GM21723 (cell line): ENCODE measurements around the gene CERS5.

ENCODE experiments used
- ATAC-seq: cut with Tn5 transposase; IDR thresholded peaks from one replicate; pipeline ENCODE4 v1.9.1; 2021; ENCODE audit warnings: mild to moderate bottlenecking, moderate library complexity; ENCODE audit not compliant: unreplicated experiment

Gene CERS5

DNA sequence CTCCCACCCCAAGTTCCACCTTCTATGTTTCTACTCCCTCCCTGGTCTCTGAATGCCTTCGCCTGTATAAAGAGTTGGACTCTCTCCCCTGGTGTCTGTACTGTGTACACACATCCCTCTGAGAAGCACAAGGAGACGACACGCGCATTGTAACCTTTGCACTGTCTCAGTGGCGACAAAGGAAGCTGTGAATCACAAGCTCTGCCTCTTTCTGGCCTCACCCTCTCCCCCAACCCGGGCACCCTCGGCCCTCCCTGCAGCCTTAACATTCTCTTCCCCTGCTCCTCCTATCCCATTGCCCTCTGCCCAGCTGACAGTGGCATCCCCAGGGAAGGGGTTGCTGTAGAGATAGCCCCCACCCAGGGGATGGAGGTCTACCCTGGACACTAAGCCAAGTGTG lies 84.5 kb downstream of the CERS5 start:
- no peak for ATAC-seq

DNA sequence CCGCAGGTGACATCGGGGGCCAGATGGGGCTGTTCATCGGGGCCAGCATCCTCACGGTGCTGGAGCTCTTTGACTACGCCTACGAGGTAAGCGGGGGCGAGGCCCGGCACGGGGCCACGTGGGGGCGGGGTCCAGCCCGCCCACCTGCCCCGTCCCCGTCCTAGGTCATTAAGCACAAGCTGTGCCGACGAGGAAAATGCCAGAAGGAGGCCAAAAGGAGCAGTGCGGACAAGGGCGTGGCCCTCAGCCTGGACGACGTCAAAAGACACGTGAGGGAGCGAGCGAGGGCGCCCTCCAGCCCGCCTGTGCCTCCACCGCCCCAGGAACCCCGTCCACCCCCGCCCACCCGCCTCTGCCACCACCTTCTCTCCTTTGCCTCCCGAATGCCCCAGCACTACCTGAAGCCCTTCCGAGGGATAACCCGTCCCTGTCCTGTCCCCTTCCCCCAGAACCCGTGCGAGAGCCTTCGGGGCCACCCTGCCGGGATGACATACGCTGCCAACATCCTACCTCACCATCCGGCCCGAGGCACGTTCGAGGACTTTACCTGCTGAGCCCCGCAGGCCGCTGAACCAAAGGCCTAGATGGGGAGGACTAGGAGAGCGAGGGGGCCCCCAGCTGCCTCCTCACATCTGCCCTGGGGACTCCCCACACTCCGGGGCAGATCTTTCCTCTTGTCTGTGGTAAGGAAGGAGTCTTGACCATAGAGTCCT lies 85.9 kb downstream of the CERS5 start:
- no peak for ATAC-seq

DNA sequence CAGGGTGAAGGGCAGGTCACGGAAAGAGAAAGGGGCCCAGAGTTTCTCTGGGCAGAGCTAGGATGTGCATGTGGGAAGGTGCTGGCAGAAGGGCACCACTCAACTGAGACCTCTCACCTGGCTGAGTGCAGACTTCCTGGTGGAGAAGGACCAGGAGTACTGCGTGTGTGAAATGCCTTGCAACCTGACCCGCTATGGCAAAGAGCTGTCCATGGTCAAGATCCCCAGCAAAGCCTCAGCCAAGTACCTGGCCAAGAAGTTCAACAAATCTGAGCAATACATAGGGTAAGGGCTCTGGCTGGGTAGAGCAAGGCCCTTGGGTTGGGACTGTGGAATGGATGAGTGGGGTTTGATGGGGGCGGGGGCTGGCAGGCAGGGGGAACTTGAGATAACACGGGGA lies 87.4 kb downstream of the CERS5 start:
- no peak for ATAC-seq
